GM23338 (cell line): ENCODE measurements around the gene MESP1. TPM values are rescaled to one million over a fixed set of nuclear protein-coding genes. Genes with fewer than 3 reads are reported as not detected.

ENCODE experiments used
- ATAC-seq: fragments of 200-7000 bp; cut with Tn5 transposase; 3 replicates; pipeline ENCODE4 v1.9.1; 2020
- DNase-seq: peaks from one replicate; pipeline ENCODE4 v3.0.0-alpha.2; 2015; ENCODE audit warnings: low spot score
- H2AFZ ChIP-seq: fragments of 200-600 bp; sonication (generic); 2 replicates; pipeline ENCODE4 v1.8.0; 2016; ENCODE audit warnings: antibody characterized with exemption, mild to moderate bottlenecking, moderate library complexity
- H3F3A ChIP-seq: fragments of 200-600 bp; sonication (generic); replicated peaks from 2 replicates; pipeline ENCODE4 v1.8.0; 2017; ENCODE audit warnings: antibody characterized with exemption, mixed run types, low read depth
- H3K27ac ChIP-seq: fragments of 200-600 bp; sonication (generic); 2 replicates; pipeline ENCODE4 v1.6.1; 2016; ENCODE audit warnings: low read depth
- H3K27me3 ChIP-seq: fragments of 200-600 bp; sonication (generic); 2 replicates; pipeline ENCODE4 v1.8.0; 2016; ENCODE audit warnings: mild to moderate bottlenecking, mixed run types, moderate library complexity; ENCODE audit not compliant: insufficient read depth
- H3K36me3 ChIP-seq: fragments of 200-600 bp; sonication (generic); 2 replicates; pipeline ENCODE4 v1.8.0; 2016; ENCODE audit warnings: mild to moderate bottlenecking; ENCODE audit not compliant: insufficient read depth
- H3K4me1 ChIP-seq: fragments of 200-600 bp; sonication (generic); 2 replicates; pipeline ENCODE4 v1.8.0; 2016; ENCODE audit warnings: mild to moderate bottlenecking, moderate library complexity; ENCODE audit not compliant: insufficient read depth
- H3K4me2 ChIP-seq: fragments of 200-600 bp; sonication (generic); 2 replicates; pipeline ENCODE4 v1.7.1; 2017; ENCODE audit warnings: mixed run types
- H3K4me3 ChIP-seq: fragments of 200-600 bp; sonication (generic); 2 replicates; pipeline ENCODE4 v1.6.1; 2016; ENCODE audit warnings: mixed run types
- H3K79me2 ChIP-seq: fragments of 200-600 bp; sonication (generic); replicated peaks from 2 replicates; pipeline ENCODE4 v1.8.0; 2017; ENCODE audit warnings: mild to moderate bottlenecking; ENCODE audit not compliant: insufficient read depth
- H3K9me2 ChIP-seq: fragments of 200-600 bp; sonication (generic); 2 replicates; pipeline ENCODE4 v1.8.0; 2017; ENCODE audit not compliant: insufficient read depth
- H4K20me1 ChIP-seq: fragments of 200-600 bp; sonication (generic); replicated peaks from 2 replicates; pipeline ENCODE4 v1.8.0; 2017; ENCODE audit warnings: mild to moderate bottlenecking; ENCODE audit not compliant: insufficient read depth
- H3K27ac Mint-ChIP-seq: 2 replicates; pipeline ENCODE4 v1.8.0; 2020; ENCODE audit warnings: inconsistent platforms, mild to moderate bottlenecking, moderate library complexity, mixed read lengths
- H3K27me3 Mint-ChIP-seq: 3 replicates; pipeline ENCODE4 v1.8.0; 2022; ENCODE audit warnings: low read depth, mild to moderate bottlenecking, moderate library complexity, mixed read lengths, inconsistent platforms; ENCODE audit not compliant: insufficient read depth, poor library complexity
- H3K36me3 Mint-ChIP-seq: 3 replicates; pipeline ENCODE4 v1.8.0; 2021; ENCODE audit warnings: low read depth, mild to moderate bottlenecking, inconsistent platforms, moderate library complexity, mixed read lengths
- H3K4me1 Mint-ChIP-seq: 3 replicates; pipeline ENCODE4 v1.8.0; 2020; ENCODE audit warnings: mild to moderate bottlenecking, inconsistent platforms, mixed read lengths
- H3K4me3 Mint-ChIP-seq: 3 replicates; pipeline ENCODE4 v1.8.0; 2021; ENCODE audit warnings: moderate library complexity, mild to moderate bottlenecking, inconsistent platforms, mixed read lengths
- H3K9me3 Mint-ChIP-seq: 3 replicates; pipeline ENCODE4 v1.8.0; 2020; ENCODE audit warnings: moderate library complexity, mild to moderate bottlenecking, inconsistent platforms, mixed read lengths
- CREB1 ChIP-seq: fragments of 250-450 bp; sonication (Bioruptor Pico); IDR thresholded peaks from 2 replicates; pipeline ENCODE4 v1.5.0; 2020; ENCODE audit warnings: low read depth, mild to moderate bottlenecking, moderate library complexity
- ETS1 ChIP-seq: IDR thresholded peaks from 2 replicates; pipeline ENCODE4 v1.6.1; 2016; ENCODE audit warnings: antibody characterized with exemption
- EZH2 ChIP-seq: fragments of 200-600 bp; sonication (generic); IDR thresholded peaks from one replicate; pipeline ENCODE4 v1.8.0; 2017; ENCODE audit warnings: antibody characterized with exemption, mild to moderate bottlenecking, low read depth; ENCODE audit not compliant: unreplicated experiment
- EZH2phosphoT487 ChIP-seq: fragments of 200-600 bp; sonication (generic); IDR thresholded peaks from one replicate; pipeline ENCODE4 v1.8.1; 2018; ENCODE audit warnings: antibody characterized with exemption; ENCODE audit not compliant: unreplicated experiment
- JUNB ChIP-seq: IDR thresholded peaks from one replicate; pipeline ENCODE4 v1.6.1; 2016; ENCODE audit warnings: antibody characterized with exemption; ENCODE audit not compliant: unreplicated experiment
- NANOG ChIP-seq: IDR thresholded peaks from 2 replicates; pipeline ENCODE4 v1.6.1; 2016; ENCODE audit warnings: antibody characterized with exemption, borderline replicate concordance
- POLR2AphosphoS5 ChIP-seq: IDR thresholded peaks from 2 replicates; pipeline ENCODE4 v1.6.1; 2016; ENCODE audit warnings: antibody characterized with exemption, low read depth
- STAT1 ChIP-seq: IDR thresholded peaks from one replicate; pipeline ENCODE4 v1.6.1; 2016; ENCODE audit warnings: antibody characterized with exemption; ENCODE audit not compliant: unreplicated experiment
- ZNF114 ChIP-seq: fragments of 250-450 bp; sonication (Bioruptor Pico); IDR thresholded peaks from 2 replicates; pipeline ENCODE4 v1.5.0; 2020; ENCODE audit warnings: mild to moderate bottlenecking, moderate library complexity
- ZNF331 ChIP-seq: fragments of 250-450 bp; sonication (Bioruptor Pico); IDR thresholded peaks from 2 replicates; pipeline ENCODE4 v1.5.0; 2020; ENCODE audit warnings: low read depth, mild to moderate bottlenecking, moderate library complexity
- polyA plus RNA-seq: library from polyadenylated mRNA; unstranded; fragments of >200 nt; fragmentation: Nextera tagmentation; extraction: Ambion mirVana; gene quantifications from 2 replicates; pipeline ENCODE4 v1.2.1, GENCODE V29; 2016
- total RNA-seq: library from RNA; depleted of rRNA; stranded (reverse); fragments of >200 nt; shearing (Covaris generic); gene quantifications from 2 replicates; pipeline ENCODE4 v1.2.3, GENCODE V29; 2014
- TF ChIP-seq, protein P1 (sequence below): fragments of 250-450 bp; sonication (Bioruptor Pico); IDR thresholded peaks from 2 replicates; pipeline ENCODE4 v1.5.0; 2020; ENCODE audit warnings: mild to moderate bottlenecking, moderate library complexity
- TF ChIP-seq, protein P2 (sequence below), 2 experiments: fragments of 200-600 bp in 1 of 2; sonication (generic) in 1 of 2; conservative IDR thresholded peaks; 2 replicates each; pipeline versions ENCODE4 v1.5.1 to v1.6.1; 2016 to 2017; ENCODE audit warnings: antibody characterized with exemption in 2 of 2, low read depth in 2 of 2, mild to moderate bottlenecking in 2 of 2, moderate library complexity in 1 of 2
- TF ChIP-seq, protein P3 (sequence below): IDR thresholded peaks from one replicate; pipeline ENCODE4 v1.6.1; 2018; ENCODE audit warnings: antibody characterized with exemption; ENCODE audit not compliant: unreplicated experiment

Gene MESP1
- total and polyA plus RNA-seq, 2 experiments from 2014 or later = 0.21 to 0.91 TPM

GRCh38 chr15:89725064-89725463, 26.0 kb downstream of the MESP1 start:
- TF ChIP-seq CREB1 (no peak), STAT1 (no peak), ZNF331 (CRISPR knock-in tag) (no peak), EZH2 (no peak), NANOG (no peak), ETS1 (no peak), POLR2AphosphoS5 (no peak), JUNB (no peak), EZH2phosphoT487 (no peak), ZNF114 (CRISPR knock-in tag) (no peak)
- TF ChIP-seq, protein P1, sequence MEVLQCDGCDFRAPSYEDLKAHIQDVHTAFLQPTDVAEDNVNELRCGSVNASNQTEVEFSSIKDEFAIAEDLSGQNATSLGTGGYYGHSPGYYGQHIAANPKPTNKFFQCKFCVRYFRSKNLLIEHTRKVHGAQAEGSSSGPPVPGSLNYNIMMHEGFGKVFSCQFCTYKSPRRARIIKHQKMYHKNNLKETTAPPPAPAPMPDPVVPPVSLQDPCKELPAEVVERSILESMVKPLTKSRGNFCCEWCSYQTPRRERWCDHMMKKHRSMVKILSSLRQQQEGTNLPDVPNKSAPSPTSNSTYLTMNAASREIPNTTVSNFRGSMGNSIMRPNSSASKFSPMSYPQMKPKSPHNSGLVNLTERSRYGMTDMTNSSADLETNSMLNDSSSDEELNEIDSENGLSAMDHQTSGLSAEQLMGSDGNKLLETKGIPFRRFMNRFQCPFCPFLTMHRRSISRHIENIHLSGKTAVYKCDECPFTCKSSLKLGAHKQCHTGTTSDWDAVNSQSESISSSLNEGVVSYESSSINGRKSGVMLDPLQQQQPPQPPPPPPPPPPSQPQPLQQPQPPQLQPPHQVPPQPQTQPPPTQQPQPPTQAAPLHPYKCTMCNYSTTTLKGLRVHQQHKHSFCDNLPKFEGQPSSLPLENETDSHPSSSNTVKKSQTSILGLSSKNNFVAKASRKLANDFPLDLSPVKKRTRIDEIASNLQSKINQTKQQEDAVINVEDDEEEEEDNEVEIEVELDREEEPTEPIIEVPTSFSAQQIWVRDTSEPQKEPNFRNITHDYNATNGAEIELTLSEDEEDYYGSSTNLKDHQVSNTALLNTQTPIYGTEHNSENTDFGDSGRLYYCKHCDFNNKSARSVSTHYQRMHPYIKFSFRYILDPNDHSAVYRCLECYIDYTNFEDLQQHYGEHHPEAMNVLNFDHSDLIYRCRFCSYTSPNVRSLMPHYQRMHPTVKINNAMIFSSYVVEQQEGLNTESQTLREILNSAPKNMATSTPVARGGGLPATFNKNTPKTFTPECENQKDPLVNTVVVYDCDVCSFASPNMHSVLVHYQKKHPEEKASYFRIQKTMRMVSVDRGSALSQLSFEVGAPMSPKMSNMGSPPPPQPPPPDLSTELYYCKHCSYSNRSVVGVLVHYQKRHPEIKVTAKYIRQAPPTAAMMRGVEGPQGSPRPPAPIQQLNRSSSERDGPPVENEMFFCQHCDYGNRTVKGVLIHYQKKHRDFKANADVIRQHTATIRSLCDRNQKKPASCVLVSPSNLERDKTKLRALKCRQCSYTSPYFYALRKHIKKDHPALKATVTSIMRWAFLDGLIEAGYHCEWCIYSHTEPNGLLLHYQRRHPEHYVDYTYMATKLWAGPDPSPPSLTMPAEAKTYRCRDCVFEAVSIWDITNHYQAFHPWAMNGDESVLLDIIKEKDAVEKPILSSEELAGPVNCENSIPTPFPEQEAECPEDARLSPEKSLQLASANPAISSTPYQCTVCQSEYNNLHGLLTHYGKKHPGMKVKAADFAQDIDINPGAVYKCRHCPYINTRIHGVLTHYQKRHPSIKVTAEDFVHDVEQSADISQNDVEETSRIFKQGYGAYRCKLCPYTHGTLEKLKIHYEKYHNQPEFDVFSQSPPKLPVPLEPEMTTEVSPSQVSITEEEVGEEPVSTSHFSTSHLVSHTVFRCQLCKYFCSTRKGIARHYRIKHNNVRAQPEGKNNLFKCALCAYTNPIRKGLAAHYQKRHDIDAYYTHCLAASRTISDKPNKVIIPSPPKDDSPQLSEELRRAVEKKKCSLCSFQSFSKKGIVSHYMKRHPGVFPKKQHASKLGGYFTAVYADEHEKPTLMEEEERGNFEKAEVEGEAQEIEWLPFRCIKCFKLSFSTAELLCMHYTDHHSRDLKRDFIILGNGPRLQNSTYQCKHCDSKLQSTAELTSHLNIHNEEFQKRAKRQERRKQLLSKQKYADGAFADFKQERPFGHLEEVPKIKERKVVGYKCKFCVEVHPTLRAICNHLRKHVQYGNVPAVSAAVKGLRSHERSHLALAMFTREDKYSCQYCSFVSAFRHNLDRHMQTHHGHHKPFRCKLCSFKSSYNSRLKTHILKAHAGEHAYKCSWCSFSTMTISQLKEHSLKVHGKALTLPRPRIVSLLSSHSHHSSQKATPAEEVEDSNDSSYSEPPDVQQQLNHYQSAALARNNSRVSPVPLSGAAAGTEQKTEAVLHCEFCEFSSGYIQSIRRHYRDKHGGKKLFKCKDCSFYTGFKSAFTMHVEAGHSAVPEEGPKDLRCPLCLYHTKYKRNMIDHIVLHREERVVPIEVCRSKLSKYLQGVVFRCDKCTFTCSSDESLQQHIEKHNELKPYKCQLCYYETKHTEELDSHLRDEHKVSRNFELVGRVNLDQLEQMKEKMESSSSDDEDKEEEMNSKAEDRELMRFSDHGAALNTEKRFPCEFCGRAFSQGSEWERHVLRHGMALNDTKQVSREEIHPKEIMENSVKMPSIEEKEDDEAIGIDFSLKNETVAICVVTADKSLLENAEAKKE (CRISPR knock-in tag) = no peak
- TF ChIP-seq, protein P2, sequence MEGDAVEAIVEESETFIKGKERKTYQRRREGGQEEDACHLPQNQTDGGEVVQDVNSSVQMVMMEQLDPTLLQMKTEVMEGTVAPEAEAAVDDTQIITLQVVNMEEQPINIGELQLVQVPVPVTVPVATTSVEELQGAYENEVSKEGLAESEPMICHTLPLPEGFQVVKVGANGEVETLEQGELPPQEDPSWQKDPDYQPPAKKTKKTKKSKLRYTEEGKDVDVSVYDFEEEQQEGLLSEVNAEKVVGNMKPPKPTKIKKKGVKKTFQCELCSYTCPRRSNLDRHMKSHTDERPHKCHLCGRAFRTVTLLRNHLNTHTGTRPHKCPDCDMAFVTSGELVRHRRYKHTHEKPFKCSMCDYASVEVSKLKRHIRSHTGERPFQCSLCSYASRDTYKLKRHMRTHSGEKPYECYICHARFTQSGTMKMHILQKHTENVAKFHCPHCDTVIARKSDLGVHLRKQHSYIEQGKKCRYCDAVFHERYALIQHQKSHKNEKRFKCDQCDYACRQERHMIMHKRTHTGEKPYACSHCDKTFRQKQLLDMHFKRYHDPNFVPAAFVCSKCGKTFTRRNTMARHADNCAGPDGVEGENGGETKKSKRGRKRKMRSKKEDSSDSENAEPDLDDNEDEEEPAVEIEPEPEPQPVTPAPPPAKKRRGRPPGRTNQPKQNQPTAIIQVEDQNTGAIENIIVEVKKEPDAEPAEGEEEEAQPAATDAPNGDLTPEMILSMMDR (conservative IDR thresholded peaks at IDR 0.05; ENCODE audit: low read depth in 2 of 2) = no peak
- TF ChIP-seq, protein P3, sequence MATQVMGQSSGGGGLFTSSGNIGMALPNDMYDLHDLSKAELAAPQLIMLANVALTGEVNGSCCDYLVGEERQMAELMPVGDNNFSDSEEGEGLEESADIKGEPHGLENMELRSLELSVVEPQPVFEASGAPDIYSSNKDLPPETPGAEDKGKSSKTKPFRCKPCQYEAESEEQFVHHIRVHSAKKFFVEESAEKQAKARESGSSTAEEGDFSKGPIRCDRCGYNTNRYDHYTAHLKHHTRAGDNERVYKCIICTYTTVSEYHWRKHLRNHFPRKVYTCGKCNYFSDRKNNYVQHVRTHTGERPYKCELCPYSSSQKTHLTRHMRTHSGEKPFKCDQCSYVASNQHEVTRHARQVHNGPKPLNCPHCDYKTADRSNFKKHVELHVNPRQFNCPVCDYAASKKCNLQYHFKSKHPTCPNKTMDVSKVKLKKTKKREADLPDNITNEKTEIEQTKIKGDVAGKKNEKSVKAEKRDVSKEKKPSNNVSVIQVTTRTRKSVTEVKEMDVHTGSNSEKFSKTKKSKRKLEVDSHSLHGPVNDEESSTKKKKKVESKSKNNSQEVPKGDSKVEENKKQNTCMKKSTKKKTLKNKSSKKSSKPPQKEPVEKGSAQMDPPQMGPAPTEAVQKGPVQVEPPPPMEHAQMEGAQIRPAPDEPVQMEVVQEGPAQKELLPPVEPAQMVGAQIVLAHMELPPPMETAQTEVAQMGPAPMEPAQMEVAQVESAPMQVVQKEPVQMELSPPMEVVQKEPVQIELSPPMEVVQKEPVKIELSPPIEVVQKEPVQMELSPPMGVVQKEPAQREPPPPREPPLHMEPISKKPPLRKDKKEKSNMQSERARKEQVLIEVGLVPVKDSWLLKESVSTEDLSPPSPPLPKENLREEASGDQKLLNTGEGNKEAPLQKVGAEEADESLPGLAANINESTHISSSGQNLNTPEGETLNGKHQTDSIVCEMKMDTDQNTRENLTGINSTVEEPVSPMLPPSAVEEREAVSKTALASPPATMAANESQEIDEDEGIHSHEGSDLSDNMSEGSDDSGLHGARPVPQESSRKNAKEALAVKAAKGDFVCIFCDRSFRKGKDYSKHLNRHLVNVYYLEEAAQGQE = no peak
- Histone ChIP-seq H3K9me2 (no peaks in the 10 kb centered on the region), H3K27ac (no peak overlapping the region), H4K20me1 (no peaks in the 10 kb centered on the region), H3K79me2 (no peaks in the 10 kb centered on the region), H3K27me3 (no peaks in the 10 kb centered on the region), H3K4me2 (no peak overlapping the region), H3K4me3 (no peak overlapping the region), H2AFZ (no peak overlapping the region), H3K36me3 (no peaks in the 10 kb centered on the region), H3K4me1 (no peaks in the 10 kb centered on the region), H3F3A (no peaks in the 10 kb centered on the region)
- Mint-ChIP-seq H3K27ac (no peak overlapping the region), H3K9me3 (peaks cover 3% of the 10 kb centered on the region; the same call in 2 of the 3 replicates), H3K4me3 (no peak overlapping the region), H3K27me3 (peaks cover 3% of the 10 kb centered on the region), H3K4me1 (no peaks in the 10 kb centered on the region), H3K36me3 (no peaks in the 10 kb centered on the region)
- ATAC-seq = no peak
- no peak for DNase-seq
